H9 (cell line): Measurements from ENCODE around the gene EPS15. TPM values are rescaled to one million over a fixed set of nuclear protein-coding genes. Genes with fewer than 3 reads are reported as not detected.
"Not testable (repeated sequence)": the region's sequence is repeated elsewhere in the genome, so short reads cannot be mapped to it uniquely, and the experiment has no call there.

ENCODE experiments used
- DNase-seq: peaks from one replicate; pipeline ENCODE4 v3.0.0-alpha.2; 2017
- H2AFZ ChIP-seq: one replicate; pipeline ENCODE4 v1.6.1; 2013; ENCODE audit warnings: mild to moderate bottlenecking, low read length, control low read depth, moderate library complexity
- H2AK5ac ChIP-seq: 2 replicates; pipeline ENCODE4 v1.6.1; 2013; ENCODE audit warnings: low read length, control low read depth, mixed read lengths; ENCODE audit not compliant: insufficient read length
- H2BK120ac ChIP-seq: one replicate; pipeline ENCODE4 v1.6.1; 2013; ENCODE audit warnings: low read depth, mild to moderate bottlenecking, low read length, control low read depth, inconsistent platforms; ENCODE audit not compliant: poor library complexity, severe bottlenecking
- H2BK12ac ChIP-seq: 2 replicates; pipeline ENCODE4 v1.6.1; 2013; ENCODE audit warnings: low read length, control low read depth, mixed read lengths, low read depth; ENCODE audit not compliant: insufficient read length
- H2BK15ac ChIP-seq: 2 replicates; pipeline ENCODE4 v1.6.1; 2013; ENCODE audit warnings: low read depth, low read length, control low read depth
- H2BK20ac ChIP-seq: one replicate; pipeline ENCODE4 v1.6.1; 2013; ENCODE audit warnings: low read depth, mild to moderate bottlenecking, low read length, control low read depth, inconsistent platforms; ENCODE audit not compliant: poor library complexity, severe bottlenecking
- H2BK5ac ChIP-seq: 2 replicates; pipeline ENCODE4 v1.6.1; 2013; ENCODE audit warnings: low read length, control low read depth, mixed read lengths; ENCODE audit not compliant: insufficient read length
- H3K14ac ChIP-seq: 2 replicates; pipeline ENCODE4 v1.6.1; 2013; ENCODE audit warnings: low read length, control low read depth; ENCODE audit not compliant: insufficient read depth
- H3K18ac ChIP-seq: 2 replicates; pipeline ENCODE4 v1.6.1; 2013; ENCODE audit warnings: low read depth, mild to moderate bottlenecking, mixed read lengths, low read length, control low read depth; ENCODE audit not compliant: insufficient read length
- H3K23ac ChIP-seq: 2 replicates; pipeline ENCODE4 v1.6.1; 2013; ENCODE audit warnings: low read length, control low read depth, mixed read lengths, low read depth; ENCODE audit not compliant: insufficient read length
- H3K23me2 ChIP-seq: 2 replicates; pipeline ENCODE4 v1.6.1; 2013; ENCODE audit warnings: low read depth, mild to moderate bottlenecking, mixed read lengths, low read length, control low read depth; ENCODE audit not compliant: insufficient read length, poor library complexity, severe bottlenecking
- H3K27ac ChIP-seq: 2 replicates; pipeline ENCODE4 v1.5.1; 2013; ENCODE audit warnings: low read length, control low read depth, mixed read lengths, low read depth; ENCODE audit not compliant: insufficient read length
- H3K27me3 ChIP-seq: 2 replicates; pipeline ENCODE4 v1.6.1; 2013; ENCODE audit warnings: low read length, control low read depth, inconsistent platforms; ENCODE audit not compliant: insufficient read depth
- H3K4ac ChIP-seq: 2 replicates; pipeline ENCODE4 v1.6.1; 2013; ENCODE audit warnings: low read depth, mild to moderate bottlenecking, control low read depth, inconsistent platforms, low read length, moderate library complexity
- H3K4me1 ChIP-seq: 2 replicates; pipeline ENCODE4 v1.6.1; 2013; ENCODE audit warnings: low read length, control low read depth, inconsistent platforms; ENCODE audit not compliant: insufficient read depth
- H3K4me2 ChIP-seq: 2 replicates; pipeline ENCODE4 v1.6.1; 2013; ENCODE audit warnings: low read length, control low read depth, mixed read lengths; ENCODE audit not compliant: insufficient read length, insufficient read depth
- H3K56ac ChIP-seq: 2 replicates; pipeline ENCODE4 v1.6.1; 2013; ENCODE audit warnings: low read depth, mild to moderate bottlenecking, mixed read lengths, low read length, control low read depth; ENCODE audit not compliant: insufficient read length
- H3K79me1 ChIP-seq: 2 replicates; pipeline ENCODE4 v1.6.1; 2013; ENCODE audit warnings: low read depth, mild to moderate bottlenecking, moderate library complexity, low read length, control low read depth, inconsistent platforms; ENCODE audit not compliant: insufficient read depth, poor library complexity, severe bottlenecking
- H3K79me2 ChIP-seq: 2 replicates; pipeline ENCODE4 v1.6.1; 2013; ENCODE audit warnings: low read length, control low read depth, inconsistent platforms; ENCODE audit not compliant: insufficient read depth
- H3K9ac ChIP-seq: 2 replicates; pipeline ENCODE4 v1.6.1; 2013; ENCODE audit warnings: low read length, control low read depth, mixed read lengths; ENCODE audit not compliant: insufficient read length; ENCODE audit errors: extremely low read depth
- H3K9me3 ChIP-seq: one replicate; pipeline ENCODE4 v1.6.1; 2013; ENCODE audit warnings: low read depth, low read length, inconsistent platforms; ENCODE audit not compliant: control insufficient read depth
- H3T11ph ChIP-seq: one replicate; pipeline ENCODE4 v1.6.1; 2013; ENCODE audit warnings: mild to moderate bottlenecking, low read length, control low read depth, inconsistent platforms
- H4K20me1 ChIP-seq: one replicate; pipeline ENCODE4 v1.6.1; 2013; ENCODE audit not compliant: control insufficient read depth, insufficient read length, insufficient read depth
- H4K5ac ChIP-seq: 2 replicates; pipeline ENCODE4 v1.6.1; 2013; ENCODE audit warnings: low read depth, mild to moderate bottlenecking, mixed read lengths, low read length, control low read depth; ENCODE audit not compliant: insufficient read length
- H4K8ac ChIP-seq: replicated peaks from 2 replicates; pipeline ENCODE4 v1.6.1; 2013; ENCODE audit warnings: low read length, control low read depth, mixed read lengths, low read depth; ENCODE audit not compliant: insufficient read length
- H4K91ac ChIP-seq: 2 replicates; pipeline ENCODE4 v1.6.1; 2013; ENCODE audit warnings: low read depth, mild to moderate bottlenecking, moderate library complexity, mixed read lengths, low read length, control low read depth; ENCODE audit not compliant: insufficient read length
- H3K27ac Mint-ChIP-seq, 3 experiments: 2 replicates in 2 of 3; 3 replicates in 1 of 3; pipeline ENCODE4 v1.8.0; 2020 to 2021; ENCODE audit warnings: mixed read lengths in 3 of 3, mild to moderate bottlenecking in 1 of 3, moderate library complexity in 1 of 3
- H3K27me3 Mint-ChIP-seq: 2 replicates; pipeline ENCODE4 v1.8.0; 2021; ENCODE audit warnings: low read depth, mild to moderate bottlenecking, moderate library complexity, mixed read lengths
- H3K36me3 Mint-ChIP-seq, 3 experiments: 2 replicates in 2 of 3; 3 replicates in 1 of 3; pipeline ENCODE4 v1.8.0; 2020 to 2021; ENCODE audit warnings: low read depth in 3 of 3, mixed read lengths in 3 of 3; ENCODE audit not compliant: insufficient read depth in 1 of 3
- H3K4me1 Mint-ChIP-seq, 2 experiments: 2 replicates each; pipeline ENCODE4 v1.8.0; 2020; ENCODE audit warnings: mixed read lengths in 2 of 2
- H3K4me3 Mint-ChIP-seq, 2 experiments: 2 replicates in 1 of 2; 3 replicates in 1 of 2; pipeline ENCODE4 v1.8.0; 2020 to 2021; ENCODE audit warnings: mild to moderate bottlenecking in 2 of 2, mixed read lengths in 2 of 2, moderate library complexity in 1 of 2
- H3K9me3 Mint-ChIP-seq, 2 experiments: 2 replicates in 1 of 2; 3 replicates in 1 of 2; pipeline ENCODE4 v1.8.0; 2020; ENCODE audit warnings: mild to moderate bottlenecking in 2 of 2, mixed read lengths in 2 of 2, moderate library complexity in 1 of 2
- WGBS: extraction: QIAGEN DNeasy Blood & Tissue Kit; methylation state at CpG from one replicate; pipeline ENCODE4 v1.1.7; 2013; ENCODE audit warnings: missing lambda C conversion rate, low lambda C conversion rate, mixed read lengths; ENCODE audit not compliant: insufficient read length; ENCODE audit errors: extremely low coverage; 5-methylcytosine and 5-hydroxymethylcytosine counted together
- total RNA-seq: library from RNA; stranded (reverse); gene quantifications from 2 replicates; pipeline ENCODE4 v1.2.1, GENCODE V29; 2021
- TF ChIP-seq, protein P1 (sequence below): fragments of 200-600 bp; sonication (generic); conservative IDR thresholded peaks from 3 replicates; pipeline ENCODE4 v1.8.0; 2021; ENCODE audit warnings: antibody characterized with exemption, mild to moderate bottlenecking

Gene EPS15
- total RNA-seq, 1 experiment from 2014 or later = 44.1 TPM

- Histone ChIP-seq H2BK20ac (no peak overlapping the region), H2BK12ac (no peak overlapping the region), H4K5ac (no peak overlapping the region), H3K23ac (no peak overlapping the region), H3K4ac (no peak overlapping the region), H3K9me3 (no peaks in the 10 kb centered on the region), H3K56ac (no peak overlapping the region), H3K23me2 (no peaks in the 10 kb centered on the region), H3T11ph (no peak overlapping the region), H4K91ac (no peak overlapping the region), H2AFZ (no peak overlapping the region), H2AK5ac (no peak overlapping the region), H3K27me3 (no peaks in the 10 kb centered on the region), H3K18ac (no peak overlapping the region), H3K79me1 (no peaks in the 10 kb centered on the region), H3K27ac (no peak overlapping the region), H3K79me2 (no peaks in the 10 kb centered on the region), H3K4me2 (no peak overlapping the region), H3K14ac (no peak overlapping the region), H4K8ac (no peak overlapping the region), H2BK5ac (no peak overlapping the region), H3K9ac (no peak overlapping the region), H4K20me1 (no peaks in the 10 kb centered on the region), H2BK120ac (no peak overlapping the region), H2BK15ac (no peak overlapping the region), H3K4me1 (no peaks in the 10 kb centered on the region)
- DNase-seq = no peak
- no peaks in the 10 kb centered on the region for H3K27me3 Mint-ChIP-seq
- no peaks in the 10 kb centered on the region for H3K9me3 Mint-ChIP-seq
- H3K4me3 Mint-ChIP-seq = no peak overlapping the region
- H3K4me1 Mint-ChIP-seq = no peaks in the 10 kb centered on the region
- no CpG with 5 or more reads among the region's 2 CpGs for WGBS
- peaks cover 0 to 4% (median 3%) of the 10 kb centered on the region in 3 experiments; a peak in 4 of 7 replicates for H3K36me3 Mint-ChIP-seq
- no peak overlapping the region for H3K27ac Mint-ChIP-seq
- TF ChIP-seq, protein P1, sequence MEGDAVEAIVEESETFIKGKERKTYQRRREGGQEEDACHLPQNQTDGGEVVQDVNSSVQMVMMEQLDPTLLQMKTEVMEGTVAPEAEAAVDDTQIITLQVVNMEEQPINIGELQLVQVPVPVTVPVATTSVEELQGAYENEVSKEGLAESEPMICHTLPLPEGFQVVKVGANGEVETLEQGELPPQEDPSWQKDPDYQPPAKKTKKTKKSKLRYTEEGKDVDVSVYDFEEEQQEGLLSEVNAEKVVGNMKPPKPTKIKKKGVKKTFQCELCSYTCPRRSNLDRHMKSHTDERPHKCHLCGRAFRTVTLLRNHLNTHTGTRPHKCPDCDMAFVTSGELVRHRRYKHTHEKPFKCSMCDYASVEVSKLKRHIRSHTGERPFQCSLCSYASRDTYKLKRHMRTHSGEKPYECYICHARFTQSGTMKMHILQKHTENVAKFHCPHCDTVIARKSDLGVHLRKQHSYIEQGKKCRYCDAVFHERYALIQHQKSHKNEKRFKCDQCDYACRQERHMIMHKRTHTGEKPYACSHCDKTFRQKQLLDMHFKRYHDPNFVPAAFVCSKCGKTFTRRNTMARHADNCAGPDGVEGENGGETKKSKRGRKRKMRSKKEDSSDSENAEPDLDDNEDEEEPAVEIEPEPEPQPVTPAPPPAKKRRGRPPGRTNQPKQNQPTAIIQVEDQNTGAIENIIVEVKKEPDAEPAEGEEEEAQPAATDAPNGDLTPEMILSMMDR = no peak
Measured at GRCh38 chr1:51453010-51453409, 66.1 kb downstream of the EPS15 start.

DNA sequence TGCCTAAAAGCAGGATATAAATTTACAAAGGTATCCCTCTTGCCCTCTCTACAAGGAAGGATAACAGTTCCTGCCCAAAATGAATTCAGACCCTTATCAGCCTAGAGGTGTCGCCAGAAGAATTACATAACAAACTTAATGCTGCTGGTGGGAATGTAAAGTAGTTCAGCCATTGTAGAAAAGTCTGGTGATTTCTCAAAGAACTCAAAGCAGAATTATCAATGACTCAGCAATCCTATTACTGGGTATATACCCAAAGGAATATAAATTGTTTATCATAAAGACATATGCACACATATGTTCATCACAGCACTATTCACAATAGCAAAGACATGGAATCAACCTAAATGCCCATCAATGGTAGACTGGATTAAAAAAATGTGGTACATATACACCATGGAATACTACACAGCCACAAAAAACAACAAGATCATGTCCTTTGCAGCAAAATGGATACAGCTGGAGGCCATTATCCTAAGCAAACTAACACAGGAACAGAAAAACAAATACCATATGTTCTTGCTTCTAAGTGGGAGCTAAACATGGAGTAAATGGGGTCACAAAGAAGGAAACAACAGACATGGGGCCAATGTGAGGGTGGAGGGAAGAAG, 70.1 kb downstream of the EPS15 start:
- H2BK5ac ChIP-seq, H3K56ac ChIP-seq: not testable (repeated sequence)
- no CpG with 5 or more reads among the region's 1 CpG for WGBS

More for the DNA sequence above, 70.1 kb downstream of the EPS15 start:
- not testable (repeated sequence) for H3K4me1 ChIP-seq, H3K14ac ChIP-seq, H3K9me3 Mint-ChIP-seq, H3K79me1 ChIP-seq, H3K4me2 ChIP-seq, H3K27ac ChIP-seq, H4K20me1 ChIP-seq, H3K27me3 Mint-ChIP-seq, H3K27me3 ChIP-seq, H4K8ac ChIP-seq, H3T11ph ChIP-seq, H3K23me2 ChIP-seq, H2BK12ac ChIP-seq, H3K23ac ChIP-seq, H3K4ac ChIP-seq, H3K9ac ChIP-seq, H3K18ac ChIP-seq, H3K4me3 Mint-ChIP-seq, H3K79me2 ChIP-seq, H2BK15ac ChIP-seq, H2BK120ac ChIP-seq, H3K9me3 ChIP-seq, H4K5ac ChIP-seq, H3K27ac Mint-ChIP-seq, H4K91ac ChIP-seq, DNase-seq, H3K4me1 Mint-ChIP-seq, H2AK5ac ChIP-seq, H2BK20ac ChIP-seq, H2AFZ ChIP-seq
- peaks cover 0 to 15% (median 3%) of the 10 kb centered on the region in 3 experiments; a peak in 3 of 7 replicates for H3K36me3 Mint-ChIP-seq
